NCI-H345 treated with DMSO at 0.1 percent for 48 hours (cell line): ENCODE data around the gene ELOVL4.
A peak's percentile ranks its signal among the peaks of the same experiment; 100 is the strongest.

ENCODE experiments used
- DNase-seq: peaks from one replicate; lab custom pipeline; 2025; ENCODE audit not compliant: unreplicated experiment; lab: John Stamatoyannopoulos, UW

ELOVL4 gene

DNA sequence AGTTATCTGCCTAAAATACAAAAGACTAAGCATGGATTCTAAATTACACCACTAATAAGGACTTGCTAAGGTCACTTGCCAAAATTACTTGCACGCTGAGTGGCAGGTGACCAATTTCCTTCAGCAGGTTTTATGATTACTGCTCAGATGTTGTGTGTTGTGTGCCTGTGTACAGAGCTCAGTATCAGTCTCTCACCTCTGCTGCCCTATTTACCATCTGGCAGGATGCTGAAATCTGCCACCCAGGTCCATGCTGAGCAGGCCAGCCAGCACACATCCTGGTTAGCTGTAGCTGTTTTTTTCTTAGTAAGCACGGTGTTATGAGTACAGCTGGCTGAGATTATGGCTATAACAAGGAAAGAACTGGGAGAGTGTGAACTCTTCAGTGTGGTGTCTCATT lies 34.0 kb downstream of the ELOVL4 start:
- no peak for DNase-seq

DNA sequence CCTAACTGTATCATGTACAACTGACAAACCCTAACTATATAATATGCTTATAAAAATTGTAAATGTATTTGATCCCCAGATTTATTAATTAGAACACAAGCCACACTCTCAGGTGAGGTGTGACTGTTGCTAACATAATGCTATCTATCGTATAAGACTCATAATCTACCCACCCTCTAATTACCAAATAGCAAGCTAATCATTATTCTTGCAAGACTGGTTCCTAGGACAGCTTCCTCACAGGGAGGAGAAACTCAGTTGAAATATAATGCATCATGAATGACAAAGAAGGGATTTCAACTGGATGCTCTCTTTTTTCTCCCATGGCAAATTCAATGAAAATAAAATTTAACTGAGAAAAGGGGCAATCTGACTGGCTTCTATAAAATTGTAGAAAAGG lies 35.4 kb downstream of the ELOVL4 start:
- DNase-seq = no peak

GRCh38 chr6:79909517-79909916 lies 37.8 kb downstream of the ELOVL4 start:
- DNase-seq = no peak

- no peak for DNase-seq
These were observed 45.3 kb downstream of the ELOVL4 start for GRCh38 chr6:79902046-79902445.

DNA sequence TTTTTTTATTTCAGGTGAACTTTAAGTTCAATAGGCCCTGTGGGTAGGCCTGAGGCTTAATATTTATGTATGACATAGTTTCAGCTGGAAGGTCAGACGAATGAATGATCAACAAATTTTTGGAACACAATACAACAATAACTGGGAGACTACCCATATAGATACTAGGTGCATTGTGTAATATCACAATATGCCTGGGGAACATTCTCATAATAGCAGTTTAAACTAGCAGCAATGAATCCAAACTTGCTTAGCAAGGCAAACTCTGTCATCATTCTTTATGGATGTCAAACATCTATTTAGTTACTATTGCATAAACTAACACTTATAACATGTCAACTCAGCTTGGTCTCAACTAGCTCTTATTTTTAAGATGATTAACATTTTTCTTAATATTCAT lies 49.3 kb downstream of the ELOVL4 start:
- no peak for DNase-seq

- DNase-seq = no peak
These were observed 51.3 kb downstream of the ELOVL4 start for GRCh38 chr6:79896075-79896449.

DNA sequence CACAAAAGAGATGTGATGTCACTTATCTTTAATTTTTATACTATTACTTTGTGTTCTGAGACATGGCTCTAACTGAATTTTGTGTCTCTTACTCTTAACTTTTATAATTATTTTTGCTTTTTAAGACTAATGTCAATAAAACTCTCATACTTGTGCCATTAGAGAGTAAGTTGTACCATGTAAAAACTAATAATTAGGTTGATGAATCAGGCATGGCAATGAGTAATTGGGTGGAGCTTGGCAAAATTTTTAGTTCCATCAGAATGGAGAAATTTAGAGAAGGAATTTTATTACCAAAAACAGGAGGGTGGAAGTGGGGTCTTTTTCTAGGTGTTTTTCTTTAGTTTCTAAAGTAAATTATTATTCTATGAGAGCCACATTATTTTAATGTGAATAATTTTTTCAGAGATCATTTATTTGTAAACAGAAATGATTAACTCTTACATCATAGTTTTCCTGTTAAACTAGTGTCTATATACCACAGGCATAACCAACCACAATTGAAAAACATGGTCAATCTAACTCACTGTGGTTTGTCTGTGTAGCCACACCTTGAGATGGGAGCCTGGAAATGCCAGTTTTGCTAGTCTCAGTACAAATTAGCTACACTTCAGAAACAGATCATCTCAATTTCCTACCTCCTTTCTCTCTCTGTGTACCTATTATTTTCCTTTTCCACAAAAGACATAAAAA lies 51.8 kb downstream of the ELOVL4 start:
- DNase-seq = no peak

DNA sequence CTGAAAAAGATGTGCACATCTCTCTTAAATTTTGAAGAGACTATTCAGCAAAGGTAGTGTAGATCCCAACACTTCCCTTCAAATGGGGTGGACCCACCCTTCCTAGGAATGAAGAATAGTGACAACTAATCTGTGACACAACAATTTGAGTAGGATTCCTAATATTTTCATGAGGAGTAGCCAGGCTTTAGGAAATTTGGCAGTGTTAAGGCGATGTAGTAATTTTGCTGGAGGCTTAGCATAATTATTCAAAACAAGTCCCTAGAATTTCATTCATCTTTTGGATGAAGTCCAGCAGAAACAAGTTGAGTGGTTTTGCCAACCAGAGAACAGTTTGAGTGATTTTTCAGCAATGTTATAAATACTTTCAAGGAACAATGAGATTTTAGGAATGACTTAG lies 52.4 kb downstream of the ELOVL4 start:
- no peak for DNase-seq

DNA sequence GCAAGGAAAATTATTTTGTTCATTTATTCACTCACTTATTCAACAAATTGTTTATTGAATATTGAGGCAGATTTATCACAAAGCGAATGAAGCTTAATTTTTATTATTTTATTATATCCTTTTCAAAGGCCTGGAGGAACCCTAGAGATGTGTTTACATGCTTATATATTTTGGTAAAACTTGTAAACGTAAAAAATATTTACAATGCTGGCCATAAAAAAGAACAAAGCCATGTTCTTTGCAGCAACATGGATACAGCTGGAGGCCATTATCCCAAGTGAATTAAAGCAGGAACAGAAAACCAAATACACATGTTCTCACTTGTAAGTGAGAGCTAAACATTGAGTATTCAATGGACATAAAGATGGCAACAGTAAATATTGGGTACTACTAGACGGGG lies 58.8 kb downstream of the ELOVL4 start:
- no peak for DNase-seq

DNA sequence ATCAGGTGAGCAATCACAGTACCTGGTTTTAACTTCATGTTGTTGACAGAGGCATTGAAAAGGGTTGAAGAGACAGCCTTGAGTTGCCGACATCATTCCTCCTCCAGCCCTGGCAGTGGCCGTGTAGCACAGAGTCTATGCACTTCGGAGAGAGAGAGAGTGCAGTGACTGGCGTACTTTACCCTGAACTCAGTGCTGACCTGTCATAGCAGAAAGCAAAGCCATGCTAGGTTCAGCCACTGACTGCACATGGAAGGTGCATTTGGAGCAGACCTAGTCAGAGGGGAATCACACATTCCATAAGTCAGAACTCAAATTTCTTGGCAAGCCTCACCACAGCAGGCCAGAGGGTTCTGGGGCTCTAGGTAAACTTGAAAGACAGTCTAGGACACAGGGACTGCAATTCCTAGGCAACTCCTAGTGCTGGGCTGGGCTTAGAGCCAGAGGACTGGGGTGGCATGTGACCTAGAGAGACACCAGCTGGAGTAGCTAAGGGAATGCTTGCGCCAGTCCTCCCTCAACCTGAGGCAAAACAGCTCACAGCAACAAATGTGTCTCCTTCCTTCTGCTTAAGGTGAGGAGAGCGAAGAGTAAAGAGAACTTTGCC lies 69.1 kb downstream of the ELOVL4 start:
- no peak for DNase-seq

DNA sequence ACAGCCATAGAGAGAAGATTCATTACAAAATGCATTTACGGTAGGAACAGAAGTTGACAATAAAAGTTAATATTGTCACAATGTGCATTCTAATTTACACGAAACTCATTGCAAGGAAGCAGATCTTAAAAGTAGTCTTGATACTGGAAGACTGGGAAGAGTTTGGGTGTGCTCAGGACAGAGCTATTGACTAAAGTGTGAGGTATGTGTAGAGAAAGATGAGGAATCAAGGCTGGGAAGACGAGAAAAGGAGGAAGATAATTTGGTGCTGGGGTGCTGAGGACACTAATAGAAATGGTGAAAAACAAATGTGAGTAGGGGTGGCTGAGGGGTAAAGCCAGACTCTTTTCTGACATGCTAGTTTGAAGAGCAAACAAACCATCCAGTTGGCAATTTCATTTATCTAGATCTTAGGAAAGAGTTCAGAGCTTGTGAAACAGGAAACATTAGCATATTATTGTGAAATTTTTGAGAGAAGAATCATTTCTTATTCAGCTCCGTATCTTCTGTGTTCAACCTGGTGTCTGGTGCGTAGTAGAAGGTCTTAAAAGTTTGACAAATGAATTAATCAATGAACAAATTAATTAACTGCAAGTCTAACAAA lies 72.7 kb downstream of the ELOVL4 start:
- DNase-seq = no peak

DNA sequence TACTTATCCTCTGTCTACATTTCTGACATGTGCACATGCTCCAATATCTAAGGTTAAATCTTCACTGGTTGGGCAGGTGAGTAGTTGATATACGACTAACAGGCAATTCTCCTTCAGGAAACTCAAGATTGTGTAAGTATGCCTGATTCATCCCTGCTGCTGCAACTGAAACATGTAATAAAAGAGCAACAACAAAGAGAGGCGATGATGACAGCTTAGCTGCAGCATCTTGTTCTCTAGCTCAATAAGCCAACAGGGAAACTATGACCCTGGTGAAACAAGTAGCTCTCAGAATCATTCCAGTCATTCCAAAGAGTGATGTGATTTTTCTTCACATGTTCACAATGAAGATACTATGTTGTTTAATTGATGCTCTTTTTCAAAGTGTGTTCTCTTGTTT lies 74.4 kb downstream of the ELOVL4 start:
- DNase-seq = no peak

- DNase-seq = no peak
These were observed 75.0 kb downstream of the ELOVL4 start for GRCh38 chr6:79872303-79872702.

DNA sequence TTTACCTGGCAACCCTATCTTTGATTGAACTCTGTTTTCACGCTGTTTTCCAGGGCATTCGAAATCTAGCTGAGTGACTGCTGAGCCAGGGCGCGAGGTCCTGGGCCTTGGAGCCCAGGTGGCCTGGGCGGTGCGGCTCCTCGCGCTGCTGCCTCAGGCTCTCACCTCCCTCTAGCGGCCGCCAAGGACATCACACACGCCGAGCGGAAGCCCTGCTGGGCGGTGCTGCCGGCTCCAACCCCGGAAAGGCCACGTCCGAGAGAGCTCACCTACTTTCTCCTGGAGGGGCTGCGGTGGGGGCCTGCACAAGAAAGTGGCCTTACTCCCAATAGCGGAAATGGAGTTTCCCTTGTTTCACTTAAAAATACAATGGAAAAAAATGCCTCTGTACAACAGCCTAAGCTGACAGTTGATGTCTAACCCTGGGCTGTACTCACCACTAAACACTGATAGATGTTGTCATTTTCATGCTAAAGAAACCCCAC lies 77.7 kb downstream of the ELOVL4 start:
- peak; percentile 73 for DNase-seq

DNA sequence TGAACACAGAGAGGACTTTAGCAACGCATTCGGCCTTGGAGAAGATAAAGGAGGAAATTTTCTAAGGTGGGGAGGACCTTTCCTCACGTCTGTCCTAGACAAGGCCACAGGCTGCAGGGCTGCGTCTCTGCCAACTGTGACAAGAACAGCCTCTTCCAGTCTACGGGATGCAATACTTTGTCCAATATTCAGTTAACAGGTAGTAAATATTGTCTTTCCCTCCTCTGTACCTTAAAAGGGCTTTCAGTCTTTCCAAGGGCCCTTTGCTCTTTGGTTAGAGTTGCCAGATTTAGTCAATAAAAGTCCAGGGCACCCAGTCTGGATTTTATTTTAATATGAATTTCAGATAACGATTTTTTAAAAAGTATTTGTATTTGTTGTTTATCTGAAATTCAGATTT lies 78.2 kb downstream of the ELOVL4 start:
- DNase-seq = no peak

GRCh38 chr6:79868098-79868722 lies 79.1 kb downstream of the ELOVL4 start:
- DNase-seq = peak; percentile 87
